Measurements from ENCODE around the gene SH3PXD2A.

DNA sequence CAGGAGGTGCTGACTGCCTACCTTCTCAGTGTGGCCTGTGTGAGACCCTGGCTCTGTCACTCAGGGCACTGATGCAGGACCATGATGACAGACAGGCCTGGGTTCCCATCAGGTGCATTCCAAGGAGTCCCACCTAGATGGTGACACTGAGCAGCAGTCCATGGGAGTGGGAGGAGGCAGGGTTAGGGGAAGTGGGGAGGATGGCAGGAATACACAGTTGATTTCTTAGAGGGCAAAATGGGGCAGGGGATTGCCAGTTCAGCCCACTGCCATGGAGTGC is 155.0 kb downstream of the SH3PXD2A start:
- TF ChIP-seq, protein P1, sequence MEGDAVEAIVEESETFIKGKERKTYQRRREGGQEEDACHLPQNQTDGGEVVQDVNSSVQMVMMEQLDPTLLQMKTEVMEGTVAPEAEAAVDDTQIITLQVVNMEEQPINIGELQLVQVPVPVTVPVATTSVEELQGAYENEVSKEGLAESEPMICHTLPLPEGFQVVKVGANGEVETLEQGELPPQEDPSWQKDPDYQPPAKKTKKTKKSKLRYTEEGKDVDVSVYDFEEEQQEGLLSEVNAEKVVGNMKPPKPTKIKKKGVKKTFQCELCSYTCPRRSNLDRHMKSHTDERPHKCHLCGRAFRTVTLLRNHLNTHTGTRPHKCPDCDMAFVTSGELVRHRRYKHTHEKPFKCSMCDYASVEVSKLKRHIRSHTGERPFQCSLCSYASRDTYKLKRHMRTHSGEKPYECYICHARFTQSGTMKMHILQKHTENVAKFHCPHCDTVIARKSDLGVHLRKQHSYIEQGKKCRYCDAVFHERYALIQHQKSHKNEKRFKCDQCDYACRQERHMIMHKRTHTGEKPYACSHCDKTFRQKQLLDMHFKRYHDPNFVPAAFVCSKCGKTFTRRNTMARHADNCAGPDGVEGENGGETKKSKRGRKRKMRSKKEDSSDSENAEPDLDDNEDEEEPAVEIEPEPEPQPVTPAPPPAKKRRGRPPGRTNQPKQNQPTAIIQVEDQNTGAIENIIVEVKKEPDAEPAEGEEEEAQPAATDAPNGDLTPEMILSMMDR (conservative IDR thresholded peaks at IDR 0.05 in 1 of 2, IDR thresholded peaks at IDR 0.05 in 1 of 2; ENCODE audit: extremely low read depth in 1 of 2, insufficient read depth in 1 of 2, low read depth in 1 of 2, low read length in 2 of 2) = no peak
- no peak for TF ChIP-seq EZH2 (IDR thresholded peaks at IDR 0.05; ENCODE audit: borderline replicate concordance, low read length)

All from mammary epithelial cell (primary cell).